Right cardiac atrium (tissue), 5 donors: ENCODE measurements around the gene NUP35. TPM values are rescaled to one million over a fixed set of nuclear protein-coding genes. Genes with fewer than 3 reads are reported as not detected.

Source experiments
- ATAC-seq, 2 donors: fragments of 200-7000 bp; cut with Tn5 transposase; one replicate each; pipeline versions ENCODE4 v1.8.0 to v1.9.1; 2020; ENCODE audit warnings: moderate library complexity in 2 of 2, mild to moderate bottlenecking in 1 of 2
- DNase-seq, 3 donors: peaks; one replicate each; pipeline ENCODE4 v3.0.0-alpha.2; 2020
- H3K27ac ChIP-seq: one replicate; pipeline ENCODE4 v1.5.1; 2013; ENCODE audit warnings: mild to moderate bottlenecking, low read length, control low read depth, moderate library complexity
- H3K27me3 ChIP-seq: one replicate; pipeline ENCODE4 v1.6.1; 2013; ENCODE audit not compliant: control insufficient read depth, insufficient read depth
- H3K4me1 ChIP-seq: one replicate; pipeline ENCODE4 v1.6.1; 2013; ENCODE audit warnings: low read length; ENCODE audit not compliant: control insufficient read depth, insufficient read depth
- H3K4me3 ChIP-seq: one replicate; pipeline ENCODE4 v1.5.1; 2013; ENCODE audit warnings: low read length, control low read depth
- H3K9me3 ChIP-seq: one replicate; pipeline ENCODE4 v1.6.1; 2013; ENCODE audit warnings: low read length; ENCODE audit not compliant: control insufficient read depth
- WGBS: extraction: QIAGEN DNeasy Blood & Tissue Kit; methylation state at CpG from one replicate; pipeline ENCODE4 v1.1.7; 2013; 5-methylcytosine and 5-hydroxymethylcytosine counted together
- intact Hi-C, 4 donors: fragments of 100-400 bp; cut with DNase I; formaldehyde crosslinking; loops; one replicate each; pipeline versions ENCODE4 v1.11.0 to v1.14.0; 2022 to 2023
- polyA plus RNA-seq: library from polyadenylated mRNA; stranded (reverse); fragments of 200-250 nt; gene quantifications from one replicate; pipeline ENCODE4 v1.2.3, GENCODE V29; 2013
- total RNA-seq, 4 donors: library from RNA; stranded (reverse); fragmentation: NEBNext Ultra II Directional; extraction: Animal tissue kit (Norgen Biotek cat#: 25700); gene quantifications; one replicate each; pipeline ENCODE4 v1.2.1, GENCODE V29; 2021
- donor health status: healthy with polysubstance abuse.
- donor health status: DM: no; HTN: yes; CAD: no.
- donor health status: DM: no; HTN: no; CAD: no.
- donor health status: DM: no; HTN: yes; CAD: no; lungs with severe emphysema.
- donor health status: DM: yes; HTN: yes; CAD: no.

The NUP35 gene
- total and polyA plus RNA-seq, 5 donors, result 5.5 to 10.7 (median 8.8) TPM

DNA sequence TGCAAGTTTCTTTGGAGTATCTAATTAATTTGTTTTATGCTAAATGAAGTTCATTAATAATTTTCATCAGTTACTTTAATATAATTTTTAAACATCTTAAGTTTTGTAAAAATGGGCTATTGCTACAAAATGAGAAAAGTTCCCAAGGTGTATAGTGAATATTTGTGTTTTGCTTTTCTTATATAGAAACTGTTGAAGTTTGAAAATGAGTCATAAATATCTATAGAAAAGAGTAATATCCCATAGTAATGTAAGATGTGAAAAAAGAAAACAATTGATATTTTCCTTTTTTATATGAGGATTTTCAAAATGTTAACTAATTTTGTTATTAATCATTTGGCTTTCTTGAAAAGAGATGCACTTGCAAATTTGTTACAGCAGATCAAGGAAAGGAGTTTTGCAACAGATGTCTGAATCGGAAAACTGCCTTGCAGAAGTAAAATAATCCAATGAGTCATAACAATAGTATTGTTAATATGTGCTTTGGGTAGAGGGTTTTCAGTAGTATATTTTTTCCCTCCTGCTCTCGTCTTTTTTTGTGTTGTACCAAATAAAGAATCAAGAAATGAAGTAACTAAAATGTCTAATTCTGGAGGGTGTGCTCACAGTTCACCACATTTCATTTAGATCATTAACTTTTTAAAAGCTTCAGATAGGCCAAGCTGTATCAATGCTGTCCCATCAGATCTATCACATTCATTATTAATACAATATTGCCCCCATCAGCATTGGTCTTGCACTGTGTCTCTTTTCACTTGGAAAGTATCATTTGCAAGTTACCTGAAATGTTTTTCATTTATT is 30.2 kb upstream of the NUP35 start:
- no peak for DNase-seq
- Histone ChIP-seq H3K27me3 (no peaks in the 10 kb centered on the region), H3K4me1 (no peaks in the 10 kb centered on the region), H3K4me3 (no peak overlapping the region), H3K27ac (no peak overlapping the region), H3K9me3 (no peaks in the 10 kb centered on the region)
- no peak for ATAC-seq
- 32% methylated on average over 2 of the region's 2 CpGs for WGBS
- intact Hi-C loops, result no loop called here

DNA sequence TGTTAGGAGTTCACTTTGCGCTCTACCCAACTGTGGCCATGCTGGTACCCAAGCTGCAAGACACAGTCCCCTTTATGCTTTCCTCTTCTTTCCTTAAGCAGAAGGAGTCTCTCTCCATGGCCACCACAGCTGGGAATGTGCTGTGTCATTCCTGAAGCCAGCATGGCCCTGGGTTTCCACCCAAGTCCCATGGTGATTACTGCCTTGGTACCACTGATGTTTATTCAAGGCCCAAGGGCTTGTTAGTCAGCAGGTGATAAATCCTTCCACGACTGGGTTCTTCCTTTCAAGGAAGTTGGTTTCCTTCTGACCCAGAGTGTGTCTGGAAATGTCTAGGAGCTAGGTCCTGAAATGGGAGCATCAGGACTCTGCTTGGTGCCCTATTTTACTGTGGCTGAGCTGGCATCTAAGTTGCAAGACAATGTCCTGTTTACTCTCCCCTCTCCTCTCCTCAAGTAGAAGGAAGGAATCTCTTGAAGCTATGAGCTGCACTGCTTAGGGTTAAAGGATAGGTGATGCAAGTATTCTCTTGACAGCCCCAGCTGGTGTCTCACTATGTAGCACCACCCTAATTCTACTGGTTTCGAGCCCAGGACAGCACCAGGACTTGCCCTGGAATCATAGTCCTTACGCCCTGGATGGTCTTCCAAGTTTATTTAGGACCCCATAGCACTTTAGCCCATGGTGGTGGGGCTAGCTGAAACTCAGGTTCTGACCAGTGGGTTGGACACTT is 18.7 kb upstream of the NUP35 start:
- Histone ChIP-seq H3K9me3 (no peaks in the 10 kb centered on the region), H3K4me1 (no peaks in the 10 kb centered on the region), H3K4me3 (no peak overlapping the region), H3K27me3 (no peaks in the 10 kb centered on the region), H3K27ac (no peak overlapping the region)
- ATAC-seq (no peak), DNase-seq (no peak)
- 66% methylated on average over 4 of the region's 4 CpGs for WGBS
- intact Hi-C loops, result no loop called here

DNA sequence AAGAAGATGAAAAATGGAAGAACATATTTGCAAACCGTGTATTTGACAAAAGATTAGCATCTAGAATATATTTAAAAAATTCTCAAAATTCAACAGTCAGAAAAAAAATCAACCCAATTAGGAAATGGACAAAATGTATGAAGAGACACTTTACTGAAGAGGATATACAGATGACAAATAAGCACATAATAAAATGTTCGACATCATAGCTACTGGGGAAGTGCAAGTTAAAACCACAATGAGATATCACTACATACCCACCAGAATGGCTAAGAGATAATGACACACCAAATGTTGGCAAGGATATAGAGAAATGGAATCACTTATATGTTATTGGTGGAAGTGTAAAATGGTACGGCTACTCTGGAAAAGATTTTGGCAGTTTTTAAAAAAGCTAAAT is 11.7 kb upstream of the NUP35 start:
- WGBS, result 87% methylated on average over 3 of the region's 3 CpGs
- intact Hi-C loops, result no loop called here
- H3K4me1 ChIP-seq, result no peaks in the 10 kb centered on the region

DNA sequence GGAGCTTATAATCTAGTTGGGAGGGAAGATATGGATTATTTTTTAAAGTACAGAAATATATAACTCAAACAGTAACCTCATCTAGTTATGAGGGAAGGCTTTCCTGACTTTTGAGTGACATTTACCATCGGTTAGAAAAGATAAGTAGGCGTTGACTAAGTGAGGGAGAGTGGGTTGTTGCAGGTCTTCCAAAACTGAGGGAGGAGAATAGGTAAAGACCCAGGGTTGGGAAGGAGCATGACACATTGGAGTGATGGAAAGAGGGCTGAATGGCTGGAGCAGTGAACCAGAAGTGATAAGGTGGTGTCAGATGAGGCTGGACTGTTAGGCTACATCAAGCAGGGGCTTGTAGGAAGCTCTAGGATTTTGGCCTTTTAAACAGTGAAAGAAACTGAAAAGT is 10.6 kb upstream of the NUP35 start:
- H3K27ac ChIP-seq, result no peak overlapping the region
- WGBS, result 40% methylated on average over 2 of the region's 2 CpGs
- no peaks in the 10 kb centered on the region for H3K27me3 ChIP-seq
- H3K9me3 ChIP-seq, result no peaks in the 10 kb centered on the region
- intact Hi-C loops, result no loop called here
- H3K4me1 ChIP-seq, result no peaks in the 10 kb centered on the region
- no peak for DNase-seq
- no peak for ATAC-seq
- no peak overlapping the region for H3K4me3 ChIP-seq

More for the DNA sequence above, 11.7 kb upstream of the NUP35 start:
- H3K4me3 ChIP-seq, result no peak overlapping the region
- no peaks in the 10 kb centered on the region for H3K9me3 ChIP-seq
- ATAC-seq (no peak), DNase-seq (no peak)
- no peak overlapping the region for H3K27ac ChIP-seq
- no peaks in the 10 kb centered on the region for H3K27me3 ChIP-seq

DNA sequence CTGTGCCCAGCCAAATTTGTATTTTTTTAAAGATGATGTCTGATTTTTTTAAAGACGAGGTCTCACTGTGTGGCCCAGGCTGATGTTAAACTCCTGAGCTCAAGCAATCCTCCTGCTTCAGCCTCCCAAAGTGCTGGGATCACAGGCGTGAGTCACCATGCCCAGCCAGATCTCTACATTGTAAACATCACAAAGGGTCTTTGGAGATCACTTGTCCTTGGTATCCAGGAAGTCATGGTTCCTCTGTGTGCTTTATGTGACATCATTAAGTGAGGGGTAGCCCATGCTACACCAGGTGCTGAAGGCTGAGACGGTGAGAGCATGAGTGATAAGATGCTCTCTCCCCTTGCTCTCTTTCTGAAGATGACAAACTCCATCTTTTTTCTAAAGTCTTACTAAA is 7.0 kb upstream of the NUP35 start:
- Histone ChIP-seq H3K27ac (no peak overlapping the region), H3K27me3 (no peaks in the 10 kb centered on the region), H3K9me3 (no peaks in the 10 kb centered on the region), H3K4me3 (no peak overlapping the region), H3K4me1 (no peaks in the 10 kb centered on the region)
- no peak for DNase-seq
- WGBS, result 69% methylated on average over 3 of the region's 3 CpGs
- no peak for ATAC-seq
- intact Hi-C loops, result no loop called here

DNA sequence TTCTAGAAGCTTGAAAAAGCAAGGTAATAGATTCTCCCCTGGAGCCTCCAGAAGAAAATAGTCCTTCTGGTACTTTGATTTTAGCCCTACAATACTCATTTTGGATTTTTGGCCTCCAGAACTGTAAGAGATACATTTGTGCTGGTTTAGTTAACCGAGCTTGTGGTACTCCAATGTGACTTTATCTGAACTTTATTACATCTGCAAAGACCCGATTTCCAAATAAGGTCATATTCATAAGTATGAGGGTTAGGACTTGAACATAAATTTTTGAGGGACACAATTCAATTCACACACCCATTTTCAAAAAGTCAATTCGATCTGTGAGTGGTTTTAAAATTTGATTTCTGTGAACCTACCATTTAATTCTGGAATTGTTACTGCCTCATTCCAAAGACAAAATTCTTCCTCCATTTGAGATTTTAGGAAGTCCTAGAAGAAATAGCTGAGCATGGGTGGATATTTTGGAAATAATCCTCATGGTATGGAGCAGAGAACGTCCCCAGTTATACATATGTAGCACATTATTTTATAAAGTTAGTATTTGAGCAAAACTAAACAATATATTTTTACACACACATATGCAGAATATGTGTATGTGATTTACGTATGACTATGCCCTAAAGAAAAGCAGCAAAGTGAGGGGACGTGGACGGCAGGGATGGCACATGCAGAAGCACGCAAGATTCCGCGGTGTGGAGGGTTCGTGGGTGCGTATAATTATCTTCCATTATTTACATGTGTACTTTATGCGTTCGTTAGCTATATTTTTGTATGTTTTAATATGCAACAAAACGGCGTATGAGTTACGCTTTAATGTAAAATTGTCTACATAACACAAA is 905 bp upstream of the NUP35 start:
- Histone ChIP-seq H3K4me3 (peak overlapping the region; percentile 88), H3K27ac (no peak overlapping the region), H3K27me3 (no peaks in the 10 kb centered on the region), H3K9me3 (no peaks in the 10 kb centered on the region), H3K4me1 (no peaks in the 10 kb centered on the region)
- DNase-seq (peak in 1 of 3 donors; percentile 33), ATAC-seq (peak in 1 of 2 donors; percentile 16)
- WGBS, result 28% methylated on average over 17 of the region's 17 CpGs
- intact Hi-C loops, result loop anchor here in 1 of 4 donors (5.0 kb wide), 1 partner anchor 46 kb away; the partner anchor contains the start of gene DUSP19

DNA sequence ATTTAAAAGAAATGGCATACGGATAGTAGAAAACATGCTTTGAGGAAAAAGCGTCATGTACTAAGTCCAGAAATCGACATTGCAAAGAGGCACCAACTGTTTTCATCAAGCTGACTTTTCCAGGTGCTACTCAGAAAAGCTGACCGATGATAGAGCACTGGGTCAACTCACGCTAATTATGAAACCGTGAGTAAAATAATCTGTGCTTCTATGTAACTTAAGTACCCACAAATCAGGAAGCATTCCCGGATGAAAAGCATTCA is 353 bp upstream of the NUP35 start:
- under 1% methylated on average over 7 of the region's 7 CpGs for WGBS
- no peaks in the 10 kb centered on the region for H3K27me3 ChIP-seq
- H3K4me1 ChIP-seq, result no peaks in the 10 kb centered on the region
- H3K27ac ChIP-seq, result peak overlapping the region; percentile 95
- intact Hi-C loops, result loop anchor here in 1 of 4 donors (5.0 kb wide), 1 partner anchor 47 kb away; the partner anchor contains the start of gene DUSP19
- H3K4me3 ChIP-seq, result peak overlapping the region; percentile 88
- DNase-seq (no peak), ATAC-seq (peak in 1 of 2 donors; percentile 32)
- no peaks in the 10 kb centered on the region for H3K9me3 ChIP-seq

DNA sequence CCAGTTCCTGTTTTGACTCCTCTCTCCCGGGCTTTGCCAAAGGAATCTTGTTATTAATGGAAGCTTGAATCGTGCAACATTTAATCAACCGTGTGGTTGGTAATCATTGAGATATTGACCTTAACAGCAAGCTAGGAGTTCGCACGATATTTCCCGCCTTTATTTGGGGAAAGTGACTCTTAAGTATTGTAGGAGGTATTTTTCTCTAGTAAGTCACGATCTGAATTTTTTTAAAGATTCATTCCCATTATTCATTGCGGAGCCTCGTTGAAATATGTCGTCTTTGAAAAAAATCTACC is 663 bp downstream of the NUP35 start:
- Histone ChIP-seq H3K4me3 (peak overlapping the region; percentile 88), H3K27me3 (no peaks in the 10 kb centered on the region), H3K27ac (no peak overlapping the region), H3K9me3 (no peaks in the 10 kb centered on the region), H3K4me1 (no peaks in the 10 kb centered on the region)
- DNase-seq (no peak), ATAC-seq (no peak)
- intact Hi-C loops, result loop anchor here in 1 of 4 donors (5.0 kb wide), 1 partner anchor 48 kb away; the partner anchor contains the start of gene DUSP19
- 1% methylated on average over 10 of the region's 10 CpGs for WGBS

DNA sequence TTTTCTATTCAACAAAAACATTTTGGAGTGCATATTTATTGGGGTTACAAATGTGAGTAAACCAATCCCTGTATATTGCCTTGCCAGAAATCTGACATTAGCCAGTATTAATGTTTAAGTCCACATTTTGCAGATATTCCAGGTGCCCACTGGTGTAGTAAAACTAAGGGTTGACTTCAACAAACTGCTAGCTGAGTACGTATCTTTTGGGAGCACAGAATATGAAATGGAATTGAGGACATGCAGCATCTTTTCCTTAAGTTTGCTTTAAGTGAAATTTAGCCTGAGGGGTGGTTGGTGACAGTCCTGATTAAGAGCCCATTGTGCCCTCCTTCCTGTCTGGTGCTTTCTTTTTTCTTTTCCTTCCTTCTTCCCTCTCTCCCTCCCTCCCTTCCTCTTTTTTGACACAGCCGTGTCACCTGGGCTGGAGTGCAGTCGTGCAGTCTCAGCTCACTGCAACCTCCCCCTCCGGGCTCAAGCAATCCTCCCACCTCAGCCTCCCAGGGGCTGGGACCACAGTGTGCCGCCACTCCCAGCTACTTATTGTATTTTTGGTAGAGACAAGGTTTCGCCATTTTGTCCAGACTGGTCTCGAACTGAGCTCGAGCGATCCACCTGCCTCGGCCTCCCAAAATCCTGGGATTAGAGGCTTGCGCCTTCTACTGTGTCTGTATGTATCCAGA is 1.6 kb downstream of the NUP35 start:
- H3K4me3 ChIP-seq, result no peak overlapping the region
- no peak overlapping the region for H3K27ac ChIP-seq
- WGBS, result 82% methylated on average over 11 of the region's 11 CpGs
- intact Hi-C loops, result no loop called here
- H3K4me1 ChIP-seq, result no peaks in the 10 kb centered on the region
- no peaks in the 10 kb centered on the region for H3K9me3 ChIP-seq
- no peak for DNase-seq
- H3K27me3 ChIP-seq, result no peaks in the 10 kb centered on the region
- ATAC-seq, result no peak

DNA sequence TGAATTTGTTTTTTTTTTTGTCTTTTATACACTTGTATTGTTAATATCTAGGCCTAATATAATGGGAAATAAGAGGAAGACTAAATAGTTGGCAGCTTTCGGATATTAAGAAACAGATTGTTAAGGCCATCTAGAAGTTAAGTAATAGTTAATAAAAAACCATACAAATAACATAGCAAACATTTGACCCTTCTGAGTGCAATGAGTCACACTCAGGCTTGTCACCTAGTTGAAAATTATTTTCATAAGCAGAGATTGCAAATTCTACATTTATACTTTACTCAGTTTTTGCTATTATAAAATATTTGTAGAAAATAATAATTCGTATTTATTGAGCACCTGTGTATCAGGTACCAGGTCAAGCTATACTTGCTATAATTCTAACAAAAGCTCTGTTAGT is 2.4 kb downstream of the NUP35 start:
- ATAC-seq (no peak), DNase-seq (no peak)
- Histone ChIP-seq H3K4me3 (no peak overlapping the region), H3K4me1 (no peaks in the 10 kb centered on the region), H3K9me3 (no peaks in the 10 kb centered on the region), H3K27me3 (no peaks in the 10 kb centered on the region), H3K27ac (no peak overlapping the region)
- WGBS, result 96% methylated on average over 2 of the region's 2 CpGs
- intact Hi-C loops, result no loop called here
